Suprapubic skin (tissue), 3 donors: ENCODE results near the gene SGCD.

Source experiments
- POLR2A ChIP-seq, 2 donors: fragments of 450-650 bp; IDR thresholded peaks; one replicate each; pipeline ENCODE4 v1.6.1; 2017; ENCODE audit warnings: antibody characterized with exemption in 2 of 2, mild to moderate bottlenecking in 2 of 2, moderate library complexity in 2 of 2
- TF ChIP-seq, protein P1 (sequence below), 2 donors: fragments of 200-600 bp in 1 of 2; fragments of 450-650 bp in 1 of 2; sonication (generic) in 1 of 2; IDR thresholded peaks; one replicate each; pipeline ENCODE4 v1.5.1; 2016 to 2019; ENCODE audit warnings: antibody characterized with exemption in 2 of 2, mild to moderate bottlenecking in 1 of 2, moderate library complexity in 1 of 2

DNA sequence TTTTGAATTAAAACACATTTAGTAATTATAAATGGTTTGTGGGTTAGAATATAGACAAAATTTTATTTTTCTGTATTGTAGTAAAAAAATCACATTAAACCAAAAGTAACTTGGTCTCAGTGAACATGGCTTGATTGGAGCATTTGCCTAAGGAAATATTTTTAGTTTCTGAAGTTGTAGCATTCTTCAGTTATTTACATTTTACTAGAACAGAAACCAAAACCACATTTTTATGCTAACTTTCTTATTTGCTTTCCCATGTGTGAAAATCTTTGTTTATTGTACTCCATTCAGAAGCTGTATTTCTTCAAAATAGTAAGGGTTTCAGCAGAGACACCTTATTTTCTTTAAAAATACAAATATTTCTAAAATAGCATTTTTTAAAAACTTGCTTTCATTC, 129.9 kb downstream of the SGCD start:
- no peak for TF ChIP-seq POLR2A (IDR thresholded peaks at IDR 0.05)
- TF ChIP-seq, protein P1, sequence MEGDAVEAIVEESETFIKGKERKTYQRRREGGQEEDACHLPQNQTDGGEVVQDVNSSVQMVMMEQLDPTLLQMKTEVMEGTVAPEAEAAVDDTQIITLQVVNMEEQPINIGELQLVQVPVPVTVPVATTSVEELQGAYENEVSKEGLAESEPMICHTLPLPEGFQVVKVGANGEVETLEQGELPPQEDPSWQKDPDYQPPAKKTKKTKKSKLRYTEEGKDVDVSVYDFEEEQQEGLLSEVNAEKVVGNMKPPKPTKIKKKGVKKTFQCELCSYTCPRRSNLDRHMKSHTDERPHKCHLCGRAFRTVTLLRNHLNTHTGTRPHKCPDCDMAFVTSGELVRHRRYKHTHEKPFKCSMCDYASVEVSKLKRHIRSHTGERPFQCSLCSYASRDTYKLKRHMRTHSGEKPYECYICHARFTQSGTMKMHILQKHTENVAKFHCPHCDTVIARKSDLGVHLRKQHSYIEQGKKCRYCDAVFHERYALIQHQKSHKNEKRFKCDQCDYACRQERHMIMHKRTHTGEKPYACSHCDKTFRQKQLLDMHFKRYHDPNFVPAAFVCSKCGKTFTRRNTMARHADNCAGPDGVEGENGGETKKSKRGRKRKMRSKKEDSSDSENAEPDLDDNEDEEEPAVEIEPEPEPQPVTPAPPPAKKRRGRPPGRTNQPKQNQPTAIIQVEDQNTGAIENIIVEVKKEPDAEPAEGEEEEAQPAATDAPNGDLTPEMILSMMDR (IDR thresholded peaks at IDR 0.05), result no peak
